ENCODE measurements around the gene LETM1. TPM values are rescaled to one million over a fixed set of nuclear protein-coding genes. Genes with fewer than 3 reads are reported as not detected.

The LETM1 gene
- total and polyA plus RNA-seq, 2 experiments from 2014 or later, result 23.3 to 68.9 TPM

DNA sequence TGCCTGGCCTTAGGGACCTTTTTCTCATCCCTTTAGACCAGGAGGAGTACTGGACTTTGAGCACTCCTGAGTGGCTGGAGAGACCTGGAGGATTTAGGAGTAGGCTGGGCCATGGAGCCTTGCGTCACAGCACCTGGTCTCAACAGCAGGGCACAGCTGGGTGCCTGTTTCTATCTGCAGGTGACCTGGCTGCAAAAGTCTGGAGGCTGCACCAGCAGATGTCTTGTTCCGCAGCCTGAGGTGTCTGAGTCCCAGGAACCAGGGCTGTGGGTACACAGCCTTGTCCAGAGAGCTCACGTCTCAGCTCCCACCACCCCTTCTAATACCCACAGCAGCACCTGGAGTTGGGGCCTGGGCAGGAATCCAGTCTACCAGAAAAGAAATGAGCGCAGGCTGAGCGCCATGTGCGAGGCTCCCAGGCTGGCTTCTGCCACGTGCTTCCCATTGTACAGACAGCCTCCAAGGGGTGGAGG is 10.3 kb upstream of the LETM1 start:
- Histone ChIP-seq H3K4me3 (no peak overlapping the region), H3K36me3 (ENCODE audit: insufficient read depth) (no peaks in the 10 kb centered on the region), H3K27me3 (ENCODE audit: insufficient read depth) (peaks cover 88% of the 10 kb centered on the region), H2AFZ (no peak overlapping the region), H3K27ac (ENCODE audit: low read depth) (no peak overlapping the region), H4K20me1 (replicated peaks; ENCODE audit: insufficient read depth) (peaks cover 24% of the 10 kb centered on the region), H3K9me2 (ENCODE audit: insufficient read depth) (no peaks in the 10 kb centered on the region), H3K4me2 (no peak overlapping the region), H3K79me2 (replicated peaks; ENCODE audit: insufficient read depth) (no peaks in the 10 kb centered on the region), H3F3A (replicated peaks; ENCODE audit: low read depth) (peaks cover 13% of the 10 kb centered on the region), H3K4me1 (ENCODE audit: insufficient read depth) (peaks cover 8% of the 10 kb centered on the region; the same call in 1 of the 2 replicates)
- DNase-seq (ENCODE audit: low spot score), result no peak
- H3K27me3 Mint-ChIP-seq (ENCODE audit: insufficient read depth, low read depth, poor library complexity), result peaks cover 85% of the 10 kb centered on the region
- H3K4me3 Mint-ChIP-seq, result no peak overlapping the region
- ATAC-seq, result no peak
- H3K36me3 Mint-ChIP-seq (ENCODE audit: low read depth), result peaks cover 2% of the 10 kb centered on the region; the same call in 1 of the 3 replicates
- TF ChIP-seq ZNF331 (CRISPR knock-in tag; IDR thresholded peaks at IDR 0.05; ENCODE audit: low read depth), result no peak
- peaks cover 18% of the 10 kb centered on the region for H3K4me1 Mint-ChIP-seq
- H3K9me3 Mint-ChIP-seq, result no peaks in the 10 kb centered on the region
- no peak overlapping the region for H3K27ac Mint-ChIP-seq

DNA sequence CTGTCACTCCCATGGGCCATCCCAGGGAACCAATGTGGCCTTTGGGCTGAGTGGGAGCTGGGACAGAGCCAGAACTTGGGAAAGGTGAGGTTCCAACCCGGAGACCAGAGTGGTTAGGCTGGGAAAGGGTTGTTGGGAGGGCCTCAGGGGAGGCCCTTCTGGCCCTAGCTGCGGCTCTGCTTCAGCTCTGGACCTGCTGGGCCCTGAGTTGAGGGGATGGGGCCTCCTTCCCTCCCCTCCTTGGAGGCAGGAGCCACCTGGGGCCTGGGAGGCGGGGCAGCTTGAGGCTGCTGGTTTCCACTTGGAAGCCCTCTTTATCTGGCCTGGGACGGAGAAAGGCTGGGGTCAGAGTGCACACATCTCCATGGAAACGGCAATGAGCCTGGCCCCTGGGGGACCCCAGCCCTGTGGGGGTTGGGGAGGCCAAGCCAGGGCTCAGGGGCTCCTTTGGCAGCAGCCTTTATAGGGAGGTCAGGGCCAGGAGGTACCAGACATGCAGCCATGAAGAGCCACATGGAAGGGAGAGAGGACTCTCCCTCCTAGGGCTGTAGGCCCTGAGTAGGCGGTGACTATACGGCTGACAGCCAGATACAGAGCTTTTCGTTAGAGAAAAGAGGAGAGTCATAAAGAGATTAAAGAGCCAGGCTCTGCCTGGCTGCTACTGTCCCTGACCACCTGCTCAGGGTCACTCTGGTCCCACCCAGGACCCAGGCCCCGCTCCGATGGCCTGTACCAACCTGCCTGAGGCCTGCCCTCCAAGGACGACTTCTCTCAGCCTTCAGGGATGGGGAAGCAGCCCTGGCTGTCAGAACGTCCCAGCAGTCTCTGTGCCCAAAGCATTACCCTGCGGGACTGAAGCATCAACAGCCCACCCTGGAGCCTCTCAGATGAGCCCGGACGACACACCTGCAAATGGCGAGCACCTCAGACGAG is 8.4 kb upstream of the LETM1 start:
- no peaks in the 10 kb centered on the region for H3K36me3 ChIP-seq (ENCODE audit: insufficient read depth)
- Mint-ChIP-seq H3K4me1 (peaks cover 14% of the 10 kb centered on the region; the same call in 2 of the 3 replicates), H3K9me3 (no peaks in the 10 kb centered on the region; the same call in 2 of the 3 replicates), H3K4me3 (no peak overlapping the region), H3K27ac (no peak overlapping the region), H3K27me3 (ENCODE audit: insufficient read depth, low read depth, poor library complexity) (peaks cover 95% of the 10 kb centered on the region), H3K36me3 (ENCODE audit: low read depth) (no peaks in the 10 kb centered on the region)
- ATAC-seq, result peak; percentile 14
- H3K4me2 ChIP-seq, result no peak overlapping the region
- DNase-seq (ENCODE audit: low spot score), result no peak
- peaks cover 25% of the 10 kb centered on the region for H4K20me1 ChIP-seq (replicated peaks; ENCODE audit: insufficient read depth)
- H3K9me2 ChIP-seq (ENCODE audit: insufficient read depth), result no peaks in the 10 kb centered on the region
- TF ChIP-seq, protein P1, sequence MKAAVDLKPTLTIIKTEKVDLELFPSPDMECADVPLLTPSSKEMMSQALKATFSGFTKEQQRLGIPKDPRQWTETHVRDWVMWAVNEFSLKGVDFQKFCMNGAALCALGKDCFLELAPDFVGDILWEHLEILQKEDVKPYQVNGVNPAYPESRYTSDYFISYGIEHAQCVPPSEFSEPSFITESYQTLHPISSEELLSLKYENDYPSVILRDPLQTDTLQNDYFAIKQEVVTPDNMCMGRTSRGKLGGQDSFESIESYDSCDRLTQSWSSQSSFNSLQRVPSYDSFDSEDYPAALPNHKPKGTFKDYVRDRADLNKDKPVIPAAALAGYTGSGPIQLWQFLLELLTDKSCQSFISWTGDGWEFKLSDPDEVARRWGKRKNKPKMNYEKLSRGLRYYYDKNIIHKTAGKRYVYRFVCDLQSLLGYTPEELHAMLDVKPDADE (IDR thresholded peaks at IDR 0.05), result no peak
- H3K4me1 ChIP-seq (ENCODE audit: insufficient read depth), result peaks cover under 1% of the 10 kb centered on the region; the same call in 1 of the 2 replicates
- no peak overlapping the region for H3K27ac ChIP-seq (ENCODE audit: low read depth)
- no peaks in the 10 kb centered on the region for H3K79me2 ChIP-seq (replicated peaks; ENCODE audit: insufficient read depth)
- peaks cover 4% of the 10 kb centered on the region for H3F3A ChIP-seq (replicated peaks; ENCODE audit: low read depth)
- H3K27me3 ChIP-seq (ENCODE audit: insufficient read depth), result peaks cover 100% of the 10 kb centered on the region
- no peak overlapping the region for H2AFZ ChIP-seq
- no peak overlapping the region for H3K4me3 ChIP-seq

DNA sequence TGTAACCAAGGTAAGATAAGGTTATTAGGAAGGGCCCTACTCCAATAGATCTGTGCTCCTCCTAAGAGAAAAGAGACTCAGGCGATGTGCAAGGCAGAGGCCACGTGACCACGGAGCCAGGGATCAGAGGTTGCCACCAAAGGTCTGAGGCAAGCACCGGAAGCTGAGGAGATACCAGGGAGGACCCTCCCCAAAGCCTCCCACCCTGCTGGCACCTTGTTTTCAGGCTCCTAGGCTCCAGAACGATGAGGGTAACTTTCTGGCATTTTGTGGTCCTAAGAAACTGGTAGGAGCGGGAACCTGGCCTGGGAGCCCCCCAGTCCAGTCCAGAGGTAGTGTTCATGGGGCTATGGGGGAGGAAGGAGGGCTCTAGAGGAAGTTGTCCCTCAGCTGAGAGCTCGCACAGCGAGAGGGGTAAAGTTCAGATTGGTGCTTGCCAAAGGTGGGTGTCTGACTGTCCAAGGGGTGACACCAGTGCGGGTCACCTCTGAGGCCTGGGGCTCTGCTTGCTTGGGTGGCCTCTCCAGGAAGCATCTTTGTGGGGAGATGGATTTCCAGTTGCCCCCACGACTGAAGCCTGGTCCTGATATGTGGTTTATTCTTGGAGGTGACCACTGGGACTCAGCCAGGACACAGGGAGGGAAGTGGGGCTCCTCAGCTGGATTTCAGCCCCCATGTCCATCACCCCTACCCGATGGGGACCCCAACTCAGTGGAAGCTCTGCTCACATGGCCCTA is 7.5 kb upstream of the LETM1 start:
- no peaks in the 10 kb centered on the region for H3K79me2 ChIP-seq (replicated peaks; ENCODE audit: insufficient read depth)
- no peak for DNase-seq (ENCODE audit: low spot score)
- no peak overlapping the region for H3K4me3 ChIP-seq
- no peak for ATAC-seq
- H4K20me1 ChIP-seq (replicated peaks; ENCODE audit: insufficient read depth), result peaks cover 28% of the 10 kb centered on the region
- H3K27me3 Mint-ChIP-seq (ENCODE audit: insufficient read depth, low read depth, poor library complexity), result peaks cover 95% of the 10 kb centered on the region
- H3F3A ChIP-seq (replicated peaks; ENCODE audit: low read depth), result peaks cover 8% of the 10 kb centered on the region; the same call in 1 of the 2 replicates
- peaks cover 14% of the 10 kb centered on the region; the same call in 2 of the 3 replicates for H3K4me1 Mint-ChIP-seq
- no peak overlapping the region for H2AFZ ChIP-seq
- H3K36me3 Mint-ChIP-seq (ENCODE audit: low read depth), result no peaks in the 10 kb centered on the region
- no peaks in the 10 kb centered on the region for H3K36me3 ChIP-seq (ENCODE audit: insufficient read depth)
- H3K27me3 ChIP-seq (ENCODE audit: insufficient read depth), result peaks cover 100% of the 10 kb centered on the region
- no peak overlapping the region for H3K27ac Mint-ChIP-seq
- no peak overlapping the region for H3K4me3 Mint-ChIP-seq
- no peaks in the 10 kb centered on the region for H3K4me1 ChIP-seq (ENCODE audit: insufficient read depth)
- no peak for TF ChIP-seq EZH2phosphoT487 (IDR thresholded peaks at IDR 0.05; ENCODE audit: unreplicated experiment)
- TF ChIP-seq JUNB (IDR thresholded peaks at IDR 0.05; ENCODE audit: unreplicated experiment), result no peak
- no peak for TF ChIP-seq POLR2AphosphoS5 (IDR thresholded peaks at IDR 0.05; ENCODE audit: low read depth)
- no peak for TF ChIP-seq ZNF331 (CRISPR knock-in tag; IDR thresholded peaks at IDR 0.05; ENCODE audit: low read depth)
- no peak for TF ChIP-seq EZH2 (IDR thresholded peaks at IDR 0.05; ENCODE audit: low read depth, unreplicated experiment)
- TF ChIP-seq STAT1 (IDR thresholded peaks at IDR 0.05; ENCODE audit: unreplicated experiment), result no peak
- TF ChIP-seq, protein P2, sequence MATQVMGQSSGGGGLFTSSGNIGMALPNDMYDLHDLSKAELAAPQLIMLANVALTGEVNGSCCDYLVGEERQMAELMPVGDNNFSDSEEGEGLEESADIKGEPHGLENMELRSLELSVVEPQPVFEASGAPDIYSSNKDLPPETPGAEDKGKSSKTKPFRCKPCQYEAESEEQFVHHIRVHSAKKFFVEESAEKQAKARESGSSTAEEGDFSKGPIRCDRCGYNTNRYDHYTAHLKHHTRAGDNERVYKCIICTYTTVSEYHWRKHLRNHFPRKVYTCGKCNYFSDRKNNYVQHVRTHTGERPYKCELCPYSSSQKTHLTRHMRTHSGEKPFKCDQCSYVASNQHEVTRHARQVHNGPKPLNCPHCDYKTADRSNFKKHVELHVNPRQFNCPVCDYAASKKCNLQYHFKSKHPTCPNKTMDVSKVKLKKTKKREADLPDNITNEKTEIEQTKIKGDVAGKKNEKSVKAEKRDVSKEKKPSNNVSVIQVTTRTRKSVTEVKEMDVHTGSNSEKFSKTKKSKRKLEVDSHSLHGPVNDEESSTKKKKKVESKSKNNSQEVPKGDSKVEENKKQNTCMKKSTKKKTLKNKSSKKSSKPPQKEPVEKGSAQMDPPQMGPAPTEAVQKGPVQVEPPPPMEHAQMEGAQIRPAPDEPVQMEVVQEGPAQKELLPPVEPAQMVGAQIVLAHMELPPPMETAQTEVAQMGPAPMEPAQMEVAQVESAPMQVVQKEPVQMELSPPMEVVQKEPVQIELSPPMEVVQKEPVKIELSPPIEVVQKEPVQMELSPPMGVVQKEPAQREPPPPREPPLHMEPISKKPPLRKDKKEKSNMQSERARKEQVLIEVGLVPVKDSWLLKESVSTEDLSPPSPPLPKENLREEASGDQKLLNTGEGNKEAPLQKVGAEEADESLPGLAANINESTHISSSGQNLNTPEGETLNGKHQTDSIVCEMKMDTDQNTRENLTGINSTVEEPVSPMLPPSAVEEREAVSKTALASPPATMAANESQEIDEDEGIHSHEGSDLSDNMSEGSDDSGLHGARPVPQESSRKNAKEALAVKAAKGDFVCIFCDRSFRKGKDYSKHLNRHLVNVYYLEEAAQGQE (IDR thresholded peaks at IDR 0.05; ENCODE audit: unreplicated experiment), result no peak
- no peak for TF ChIP-seq ZNF114 (CRISPR knock-in tag; IDR thresholded peaks at IDR 0.05)
- H3K9me2 ChIP-seq (ENCODE audit: insufficient read depth), result no peaks in the 10 kb centered on the region
- H3K4me2 ChIP-seq, result no peak overlapping the region
- no peak overlapping the region for H3K27ac ChIP-seq (ENCODE audit: low read depth)
- no peaks in the 10 kb centered on the region; the same call in 2 of the 3 replicates for H3K9me3 Mint-ChIP-seq

Measured in GM23338 (cell line).